K562 (cell line): ENCODE measurements around the gene BNIPL. TPM values are rescaled to one million over a fixed set of nuclear protein-coding genes. Genes with fewer than 3 reads are reported as not detected.

Experiments used
- ARNT ChIP-seq, 2 experiments: fragments of 450-650 bp; IDR thresholded peaks; 2 replicates each; pipeline ENCODE4 v1.6.1; 2016; ENCODE audit warnings: mild to moderate bottlenecking in 1 of 2
- CHD2 ChIP-seq: IDR thresholded peaks from 2 replicates; pipeline ENCODE4 v1.6.1; 2011; ENCODE audit warnings: low read depth, low read length
- CHD4 ChIP-seq: fragments of 200-600 bp; sonication (generic); IDR thresholded peaks from 3 replicates; pipeline ENCODE4 v1.6.1; 2012; ENCODE audit warnings: low read depth, mild to moderate bottlenecking, mixed read lengths, low read length, inconsistent platforms; ENCODE audit not compliant: insufficient read depth, insufficient replicate concordance, poor library complexity, severe bottlenecking
- ELF1 ChIP-seq: fragments of 200-800 bp; sonication (Bioruptor generic); IDR thresholded peaks from 2 replicates; pipeline ENCODE4 v1.6.1; 2016; ENCODE audit warnings: missing genetic modification characterization, missing compliant biosample characterization
- GABPB2 ChIP-seq: fragments of 250-450 bp; sonication (Bioruptor Pico); conservative IDR thresholded peaks from 2 replicates; pipeline ENCODE4 v1.5.1; 2021; ENCODE audit warnings: mild to moderate bottlenecking
- HINFP ChIP-seq: fragments of 450-650 bp; conservative IDR thresholded peaks from 2 replicates; pipeline ENCODE4 v1.6.1; 2016; ENCODE audit warnings: missing genetic modification characterization, low read depth, mild to moderate bottlenecking, control low read depth, missing compliant biosample characterization
- HNRNPH1 ChIP-seq: fragments of 200-400 bp; formaldehyde crosslinking; optimal IDR thresholded peaks from 2 replicates; pipeline ENCODE3; 2017; ENCODE audit warnings: low read depth, mild to moderate bottlenecking, low read length, moderate library complexity
- NCOR1 ChIP-seq: fragments of 450-650 bp; IDR thresholded peaks from 2 replicates; pipeline ENCODE4 v1.6.1; 2016; ENCODE audit warnings: mild to moderate bottlenecking, moderate library complexity
- NFYB ChIP-seq: IDR thresholded peaks from 2 replicates; pipeline ENCODE4 v1.6.1; 2011; ENCODE audit warnings: mild to moderate bottlenecking, moderate library complexity; ENCODE audit not compliant: insufficient read length; ENCODE audit errors: extremely low read depth
- RAD51 ChIP-seq: fragments of 450-650 bp; IDR thresholded peaks from 2 replicates; pipeline ENCODE4 v1.7.1; 2016; ENCODE audit warnings: low read depth, mild to moderate bottlenecking, borderline replicate concordance
- SETDB1 ChIP-seq: IDR thresholded peaks from one replicate; pipeline ENCODE4 v1.6.1; 2012; ENCODE audit warnings: low read length, control low read depth, inconsistent platforms
- SREBF1 ChIP-seq: fragments of 150-350 bp; IDR thresholded peaks from 2 replicates; pipeline ENCODE4 v1.6.1; 2014; ENCODE audit warnings: antibody characterized with exemption, low read depth, low read length, borderline replicate concordance
- TBP ChIP-seq: optimal IDR thresholded peaks from 2 replicates; pipeline ENCODE3; 2011; ENCODE audit warnings: low read depth, low read length, improper control_type of control experiment
- ZNF143 ChIP-seq: sonication (generic); formaldehyde crosslinking; IDR thresholded peaks from 2 replicates; pipeline ENCODE4 v1.9.0; 2022; ENCODE audit warnings: mild to moderate bottlenecking, missing genetic modification reagents
- ZNF232 ChIP-seq: sonication (generic); formaldehyde crosslinking; IDR thresholded peaks from 2 replicates; pipeline ENCODE4 v1.8.0; 2022; ENCODE audit warnings: mild to moderate bottlenecking, missing genetic modification reagents
- ZNF280A ChIP-seq: fragments of 450-650 bp; IDR thresholded peaks from 2 replicates; pipeline ENCODE4 v1.6.1; 2018; ENCODE audit warnings: mild to moderate bottlenecking, low read depth; ENCODE audit not compliant: partially characterized antibody
- ZNF316 ChIP-seq: fragments of 450-650 bp; IDR thresholded peaks from 2 replicates; pipeline ENCODE4 v1.6.1; 2016
- ZNF41 ChIP-seq: fragments of 250-450 bp; sonication (Bioruptor Pico); conservative IDR thresholded peaks from 2 replicates; pipeline ENCODE4 v1.4.0; 2020; ENCODE audit warnings: mild to moderate bottlenecking
- ZNF830 ChIP-seq: fragments of 250-450 bp; sonication (Bioruptor Pico); IDR thresholded peaks from 2 replicates; pipeline ENCODE4 v1.5.0; 2021; ENCODE audit warnings: mild to moderate bottlenecking
- polyA plus RNA-seq, 8 experiments: library from polyadenylated mRNA; depleted of rRNA in 4 of 8; stranded (reverse) in 5 of 8; unstranded in 3 of 8; fragments of >200 nt; fragmentation: Nextera tagmentation in 2 of 8; fragmentation: Illumina TruSeq in 1 of 8; extraction: Ambion mirVana in 2 of 8; extraction: Trizol in 1 of 8; gene quantifications; 2 replicates each; pipeline versions ENCODE4 v1.2.1 to v1.2.3, GENCODE V29; 2011 to 2014; ENCODE audit warnings: inconsistent platforms in 1 of 8, missing spikeins in 1 of 8
- total RNA-seq, 7 experiments: library from RNA; depleted of rRNA in 6 of 7; stranded (reverse); fragments of >200 nt in 6 of 7; fragmentation: Illumina TruSeq in 2 of 7; extraction: Trizol in 2 of 7; gene quantifications; 2 replicates each; pipeline versions ENCODE4 v1.2.1 to v1.2.3, GENCODE V29; 2011 to 2021; ENCODE audit warnings: low replicate concordance in 1 of 7
- TF ChIP-seq, protein P1 (sequence below): fragments of 450-650 bp; IDR thresholded peaks from 2 replicates; pipeline ENCODE4 v1.7.0; 2016; ENCODE audit warnings: borderline replicate concordance
- TF ChIP-seq, protein P2 (sequence below): IDR thresholded peaks from 2 replicates; pipeline ENCODE4 v1.6.1; 2011; ENCODE audit not compliant: insufficient read length; ENCODE audit errors: extremely low read depth

Gene BNIPL
- total and polyA plus RNA-seq, 9 of the 15 experiments (the other 6 are each of a cell fraction or from before 2014, with no cell fraction given) = 0.08 to 1.4 (median 0.68) TPM

DNA sequence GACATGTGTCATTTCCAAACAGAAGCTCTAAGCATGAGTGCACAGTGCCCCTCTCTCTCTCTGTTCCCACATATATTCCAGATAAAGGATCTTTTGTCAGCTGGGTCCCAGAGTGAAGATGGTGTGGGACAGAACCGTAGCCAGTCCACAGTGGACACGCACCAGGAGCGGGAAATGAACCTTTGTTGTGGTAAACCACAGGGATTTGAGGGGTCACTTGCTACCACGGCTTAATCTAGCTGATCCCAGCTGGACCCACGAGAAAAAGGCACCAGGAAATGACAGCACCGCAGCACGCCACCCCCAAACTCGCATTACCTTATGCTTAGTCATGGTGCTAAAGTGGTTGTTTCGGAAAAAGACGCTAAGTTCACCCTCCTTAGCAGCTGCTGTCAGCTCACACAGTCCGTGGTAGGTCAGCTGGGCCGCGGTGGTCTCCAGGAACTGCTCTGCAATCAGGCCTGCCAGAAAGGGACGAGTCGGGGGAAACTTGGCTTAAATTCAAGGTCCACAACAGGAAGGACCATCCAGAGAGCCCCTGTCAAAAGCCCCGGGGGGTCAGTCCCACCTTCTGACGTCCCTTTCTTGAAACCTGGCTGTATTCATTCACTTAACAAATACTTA, 37.2 kb upstream of the BNIPL start (continued):
- no peak for TF ChIP-seq HINFP (tag)
- no peak for TF ChIP-seq SETDB1
- no peak for TF ChIP-seq ZNF41 (CRISPR knock-in tag)
- TF ChIP-seq ZNF143 = no peak
- peak; percentile 94 for TF ChIP-seq ZNF316
- TF ChIP-seq, protein P1, sequence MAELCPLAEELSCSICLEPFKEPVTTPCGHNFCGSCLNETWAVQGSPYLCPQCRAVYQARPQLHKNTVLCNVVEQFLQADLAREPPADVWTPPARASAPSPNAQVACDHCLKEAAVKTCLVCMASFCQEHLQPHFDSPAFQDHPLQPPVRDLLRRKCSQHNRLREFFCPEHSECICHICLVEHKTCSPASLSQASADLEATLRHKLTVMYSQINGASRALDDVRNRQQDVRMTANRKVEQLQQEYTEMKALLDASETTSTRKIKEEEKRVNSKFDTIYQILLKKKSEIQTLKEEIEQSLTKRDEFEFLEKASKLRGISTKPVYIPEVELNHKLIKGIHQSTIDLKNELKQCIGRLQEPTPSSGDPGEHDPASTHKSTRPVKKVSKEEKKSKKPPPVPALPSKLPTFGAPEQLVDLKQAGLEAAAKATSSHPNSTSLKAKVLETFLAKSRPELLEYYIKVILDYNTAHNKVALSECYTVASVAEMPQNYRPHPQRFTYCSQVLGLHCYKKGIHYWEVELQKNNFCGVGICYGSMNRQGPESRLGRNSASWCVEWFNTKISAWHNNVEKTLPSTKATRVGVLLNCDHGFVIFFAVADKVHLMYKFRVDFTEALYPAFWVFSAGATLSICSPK = no peak
- TF ChIP-seq, protein P2, sequence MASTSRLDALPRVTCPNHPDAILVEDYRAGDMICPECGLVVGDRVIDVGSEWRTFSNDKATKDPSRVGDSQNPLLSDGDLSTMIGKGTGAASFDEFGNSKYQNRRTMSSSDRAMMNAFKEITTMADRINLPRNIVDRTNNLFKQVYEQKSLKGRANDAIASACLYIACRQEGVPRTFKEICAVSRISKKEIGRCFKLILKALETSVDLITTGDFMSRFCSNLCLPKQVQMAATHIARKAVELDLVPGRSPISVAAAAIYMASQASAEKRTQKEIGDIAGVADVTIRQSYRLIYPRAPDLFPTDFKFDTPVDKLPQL = no peak
- no peak for TF ChIP-seq HNRNPH1
- peak; percentile 62 for TF ChIP-seq ELF1 (tag)
- no peak for TF ChIP-seq ZNF232 (CRISPR knock-in tag)
- peak; percentile 65 for TF ChIP-seq CHD4
- TF ChIP-seq ZNF280A = no peak
- no peak for TF ChIP-seq NFYB
- no peak for TF ChIP-seq TBP
- TF ChIP-seq NCOR1 = no peak; the same call in 1 of the 2 replicates
- TF ChIP-seq ARNT (IDR thresholded peaks at IDR 0.05) = peak in 1 of 2 experiments; percentile 21; a peak in 1 of 4 replicates
- TF ChIP-seq ZNF830 (CRISPR knock-in tag) = no peak
- no peak for TF ChIP-seq SREBF1
- TF ChIP-seq GABPB2 (CRISPR knock-in tag) = no peak
- TF ChIP-seq CHD2 = no peak
- no peak for TF ChIP-seq RAD51
